Neuron (in vitro differentiated cells): ENCODE measurements around the gene UCKL1.

Source experiments
- H2AFZ ChIP-seq: one replicate; pipeline ENCODE4 v1.6.1; 2013; ENCODE audit warnings: low read depth, mild to moderate bottlenecking, inconsistent platforms, low read length, moderate library complexity
- H3K27me3 ChIP-seq: one replicate; pipeline ENCODE4 v1.6.1; 2013; ENCODE audit warnings: low read length; ENCODE audit not compliant: insufficient read depth
- H3K36me3 ChIP-seq: one replicate; pipeline ENCODE4 v1.6.1; 2013; ENCODE audit warnings: low read length; ENCODE audit not compliant: insufficient read depth
- H3K4me1 ChIP-seq: one replicate; pipeline ENCODE4 v1.6.1; 2013; ENCODE audit warnings: low read length; ENCODE audit not compliant: insufficient read depth
- H3K4me3 ChIP-seq: 2 replicates; pipeline ENCODE4 v1.5.1; 2013; ENCODE audit warnings: mild to moderate bottlenecking, low read length, moderate library complexity
- H3K9me3 ChIP-seq: one replicate; pipeline ENCODE4 v1.6.1; 2013; ENCODE audit warnings: low read length

The UCKL1 gene

GRCh38 chr20:63955827-63956663 lies at the start of gene UCKL1:
TSS of gene UCKL1 (minus strand) at chr20:63956416. CDS start at chr20:63956372, 44 bp downstream.
- no peaks in the 10 kb centered on the region for H3K9me3 ChIP-seq
- H3K27me3 ChIP-seq, result no peaks in the 10 kb centered on the region
- peaks cover 23% of the 10 kb centered on the region for H3K4me1 ChIP-seq
- H2AFZ ChIP-seq, result peak within 1 kb of the TSS; percentile 42
- H3K36me3 ChIP-seq, result peaks cover 20% of the 10 kb centered on the region
- H3K4me3 ChIP-seq, result peak within 1 kb of the TSS; percentile 68

- Histone ChIP-seq H3K36me3 (peaks cover 74% of the 10 kb centered on the region), H3K4me1 (no peaks in the 10 kb centered on the region), H2AFZ (no peak overlapping the region), H3K4me3 (no peak overlapping the region), H3K27me3 (no peaks in the 10 kb centered on the region), H3K9me3 (peaks cover 17% of the 10 kb centered on the region)
Measured at GRCh38 chr20:64005394-64005793, 49.2 kb upstream of the UCKL1 start.

- H3K4me1 ChIP-seq, result no peaks in the 10 kb centered on the region
- no peak overlapping the region for H3K4me3 ChIP-seq
- no peaks in the 10 kb centered on the region for H3K27me3 ChIP-seq
- peaks cover 15% of the 10 kb centered on the region for H3K9me3 ChIP-seq
- H2AFZ ChIP-seq, result no peak overlapping the region
- peaks cover 76% of the 10 kb centered on the region for H3K36me3 ChIP-seq
Measured at GRCh38 chr20:64003960-64004725, 47.9 kb upstream of the UCKL1 start.

- Histone ChIP-seq H2AFZ (no peak overlapping the region), H3K36me3 (peaks cover 70% of the 10 kb centered on the region), H3K4me1 (no peaks in the 10 kb centered on the region), H3K27me3 (no peaks in the 10 kb centered on the region), H3K4me3 (no peak overlapping the region), H3K9me3 (peaks cover 2% of the 10 kb centered on the region)
Measured at GRCh38 chr20:64001607-64002011, 45.4 kb upstream of the UCKL1 start.

- no peaks in the 10 kb centered on the region for H3K4me1 ChIP-seq
Measured at GRCh38 chr20:64000906-64001305, 44.7 kb upstream of the UCKL1 start.

GRCh38 chr20:63982937-63983336 lies 26.7 kb upstream of the UCKL1 start:
- H3K4me1 ChIP-seq, result peaks cover 20% of the 10 kb centered on the region
- no peak overlapping the region for H3K4me3 ChIP-seq
- no peak overlapping the region for H2AFZ ChIP-seq
- H3K9me3 ChIP-seq, result no peaks in the 10 kb centered on the region
- no peaks in the 10 kb centered on the region for H3K27me3 ChIP-seq
- H3K36me3 ChIP-seq, result peaks cover 35% of the 10 kb centered on the region

More at GRCh38 chr20:64000906-64001305, 44.7 kb upstream of the UCKL1 start:
- Histone ChIP-seq H2AFZ (no peak overlapping the region), H3K27me3 (no peaks in the 10 kb centered on the region), H3K4me3 (no peak overlapping the region), H3K9me3 (no peaks in the 10 kb centered on the region), H3K36me3 (peaks cover 74% of the 10 kb centered on the region)

GRCh38 chr20:63980806-63981728 lies 24.9 kb upstream of the UCKL1 start, which contains the start of gene PRPF6:
TSS of gene PRPF6 (plus strand) at chr20:63981132. CDS start at chr20:63981246, 114 bp downstream.
- Histone ChIP-seq H3K4me1 (peaks cover 20% of the 10 kb centered on the region), H2AFZ (peak within 1 kb of the TSS; percentile 78)

GRCh38 chr20:63980317-63980805 lies 24.1 kb upstream of the UCKL1 start:
- no peaks in the 10 kb centered on the region for H3K27me3 ChIP-seq

More at GRCh38 chr20:63980806-63981728, 24.9 kb upstream of the UCKL1 start, which contains the start of gene PRPF6:
- Histone ChIP-seq H3K4me3 (peak within 1 kb of the TSS; percentile 68), H3K27me3 (no peaks in the 10 kb centered on the region), H3K36me3 (peaks cover 21% of the 10 kb centered on the region), H3K9me3 (no peaks in the 10 kb centered on the region)

GRCh38 chr20:63979557-63980316 lies 23.5 kb upstream of the UCKL1 start, which contains the start of gene SAMD10:
TSS of gene SAMD10 (minus strand) at chr20:63979642. CDS start at chr20:63979467, 175 bp downstream.
- H3K27me3 ChIP-seq, result no peaks in the 10 kb centered on the region
- peak within 1 kb of the TSS; percentile 68 for H3K4me3 ChIP-seq
- H2AFZ ChIP-seq, result peak within 1 kb of the TSS; percentile 78
- H3K36me3 ChIP-seq, result peaks cover 8% of the 10 kb centered on the region
- H3K9me3 ChIP-seq, result no peaks in the 10 kb centered on the region
- H3K4me1 ChIP-seq, result peaks cover 20% of the 10 kb centered on the region

More at GRCh38 chr20:63980317-63980805, 24.1 kb upstream of the UCKL1 start:
- Histone ChIP-seq H3K4me3 (peak overlapping the region; percentile 68), H2AFZ (no peak overlapping the region), H3K4me1 (peaks cover 20% of the 10 kb centered on the region), H3K36me3 (peaks cover 14% of the 10 kb centered on the region), H3K9me3 (no peaks in the 10 kb centered on the region)

GRCh38 chr20:63979229-63979556 lies 23.0 kb upstream of the UCKL1 start:
- peak overlapping the region; percentile 63 for H3K4me3 ChIP-seq
- H3K27me3 ChIP-seq, result no peaks in the 10 kb centered on the region
- peaks cover 20% of the 10 kb centered on the region for H3K4me1 ChIP-seq
- H3K9me3 ChIP-seq, result no peaks in the 10 kb centered on the region
- peak overlapping the region; percentile 53 for H2AFZ ChIP-seq
- H3K36me3 ChIP-seq, result peaks cover 3% of the 10 kb centered on the region

GRCh38 chr20:63978319-63979228 lies 22.4 kb upstream of the UCKL1 start:
- Histone ChIP-seq H3K9me3 (no peaks in the 10 kb centered on the region), H3K4me1 (peaks cover 20% of the 10 kb centered on the region), H3K27me3 (no peaks in the 10 kb centered on the region), H2AFZ (peak overlapping the region; percentile 53), H3K4me3 (peak overlapping the region; percentile 63), H3K36me3 (peaks cover 3% of the 10 kb centered on the region)
